Osteoblast (primary cell): ENCODE data around the gene BCL11A. TPM values are rescaled to one million over a fixed set of nuclear protein-coding genes. Genes with fewer than 3 reads are reported as not detected.

Source experiments
- DNase-seq: peaks from one replicate; pipeline ENCODE4 v3.0.0; 2011; ENCODE audit warnings: low spot score, mixed read lengths; ENCODE audit not compliant: insufficient read length; ENCODE audit errors: missing footprints
- H2AFZ ChIP-seq: 2 replicates; pipeline ENCODE4 v1.6.0; 2011; ENCODE audit warnings: mild to moderate bottlenecking, low read length
- H3K27ac ChIP-seq: 2 replicates; pipeline ENCODE4 v1.5.1; 2011; ENCODE audit warnings: mild to moderate bottlenecking, low read depth, low read length, moderate library complexity
- H3K27me3 ChIP-seq: 2 replicates; pipeline ENCODE4 v1.6.0; 2012; ENCODE audit warnings: mild to moderate bottlenecking, control low read depth, inconsistent platforms, low read length, moderate library complexity; ENCODE audit not compliant: insufficient read depth
- H3K36me3 ChIP-seq: 2 replicates; pipeline ENCODE4 v1.5.1; 2011; ENCODE audit warnings: mild to moderate bottlenecking, low read length, control low read depth, moderate library complexity; ENCODE audit not compliant: insufficient read depth
- H3K4me1 ChIP-seq: 2 replicates; pipeline ENCODE4 v1.5.1; 2011; ENCODE audit warnings: mild to moderate bottlenecking, low read length, control low read depth, moderate library complexity; ENCODE audit not compliant: insufficient read depth
- H3K4me2 ChIP-seq: 2 replicates; pipeline ENCODE4 v1.6.0; 2011; ENCODE audit warnings: mild to moderate bottlenecking, low read length; ENCODE audit not compliant: insufficient read depth
- H3K4me3 ChIP-seq: fragments of 200-600 bp; sonication (generic); 3 replicates; pipeline ENCODE4 v1.5.1; 2012; ENCODE audit warnings: mild to moderate bottlenecking, low read length, inconsistent platforms; ENCODE audit not compliant: insufficient read depth
- H3K79me2 ChIP-seq: 2 replicates; pipeline ENCODE4 v1.6.0; 2012; ENCODE audit warnings: mild to moderate bottlenecking, low read length, control low read depth, inconsistent platforms; ENCODE audit not compliant: insufficient read depth
- H3K9me3 ChIP-seq: 2 replicates; pipeline ENCODE4 v1.5.1; 2011; ENCODE audit warnings: low read depth, low read length, control low read depth
- H4K20me1 ChIP-seq: 2 replicates; pipeline ENCODE4 v1.6.0; 2012; ENCODE audit warnings: mild to moderate bottlenecking, low read length, control low read depth; ENCODE audit not compliant: insufficient read depth
- CTCF ChIP-seq: IDR thresholded peaks from 2 replicates; pipeline ENCODE4 v1.5.1; 2011; ENCODE audit warnings: mild to moderate bottlenecking, low read depth, low read length, moderate library complexity; ENCODE audit errors: extremely low read depth
- total RNA-seq: library from RNA; depleted of rRNA; stranded (reverse); fragments of >200 nt; gene quantifications from 2 replicates; pipeline ENCODE4 v1.2.3, GENCODE V29; 2012

BCL11A gene
- total RNA-seq, 1 donor = 1.4 TPM

GRCh38 chr2:60488291-60488690, 65.2 kb downstream of the BCL11A start:
- H3K4me1 ChIP-seq = peaks cover 7% of the 10 kb centered on the region
- no peaks in the 10 kb centered on the region for H4K20me1 ChIP-seq
- no peaks in the 10 kb centered on the region for H3K79me2 ChIP-seq
- H3K36me3 ChIP-seq = no peaks in the 10 kb centered on the region
- no peak for DNase-seq
- no peaks in the 10 kb centered on the region for H3K27me3 ChIP-seq
- no peak overlapping the region for H3K4me3 ChIP-seq
- H2AFZ ChIP-seq = no peak overlapping the region
- H3K9me3 ChIP-seq = no peaks in the 10 kb centered on the region
- TF ChIP-seq CTCF = no peak
- H3K4me2 ChIP-seq = no peak overlapping the region
- H3K27ac ChIP-seq = no peak overlapping the region

DNA sequence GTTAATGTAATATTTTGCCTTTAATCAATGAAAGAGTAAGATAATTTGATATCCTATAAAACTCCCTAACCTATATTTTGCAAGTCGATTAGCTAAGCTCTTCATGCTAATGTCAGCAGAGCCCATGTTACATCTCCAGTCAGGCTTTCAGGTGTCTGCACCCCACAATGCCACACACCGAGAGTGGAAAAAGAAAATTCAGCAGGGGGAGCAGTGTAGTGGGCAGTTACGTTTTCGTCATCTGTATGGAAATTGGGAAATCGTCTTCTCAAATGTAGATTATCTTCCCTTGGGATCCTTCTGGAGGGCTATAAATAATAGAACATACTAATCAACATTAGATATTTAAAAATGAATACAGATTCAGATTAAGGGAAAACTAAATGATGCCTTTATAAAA, 66.3 kb downstream of the BCL11A start:
- Histone ChIP-seq H4K20me1 (no peaks in the 10 kb centered on the region), H3K4me1 (peaks cover 7% of the 10 kb centered on the region), H3K4me3 (no peak overlapping the region), H2AFZ (no peak overlapping the region), H3K79me2 (no peaks in the 10 kb centered on the region), H3K27me3 (no peaks in the 10 kb centered on the region), H3K9me3 (no peaks in the 10 kb centered on the region), H3K36me3 (no peaks in the 10 kb centered on the region), H3K4me2 (no peak overlapping the region), H3K27ac (no peak overlapping the region)
- DNase-seq = no peak
- TF ChIP-seq CTCF = no peak

- H3K4me3 ChIP-seq = no peak overlapping the region
- peaks cover 7% of the 10 kb centered on the region for H3K4me1 ChIP-seq
- H3K27ac ChIP-seq = no peak overlapping the region
- no peaks in the 10 kb centered on the region for H4K20me1 ChIP-seq
- no peak overlapping the region for H3K4me2 ChIP-seq
- H3K36me3 ChIP-seq = no peaks in the 10 kb centered on the region
- H2AFZ ChIP-seq = no peak overlapping the region
- no peaks in the 10 kb centered on the region for H3K27me3 ChIP-seq
- TF ChIP-seq CTCF = no peak
- H3K79me2 ChIP-seq = no peaks in the 10 kb centered on the region
- no peaks in the 10 kb centered on the region for H3K9me3 ChIP-seq
- no peak for DNase-seq
Observed at GRCh38 chr2:60486551-60486950, 66.9 kb downstream of the BCL11A start.

GRCh38 chr2:60486067-60486466, 67.4 kb downstream of the BCL11A start:
- H4K20me1 ChIP-seq = no peaks in the 10 kb centered on the region
- no peak overlapping the region for H3K4me3 ChIP-seq
- no peak overlapping the region for H3K27ac ChIP-seq
- no peak overlapping the region for H3K4me2 ChIP-seq
- DNase-seq = no peak
- no peaks in the 10 kb centered on the region for H3K79me2 ChIP-seq
- peaks cover 7% of the 10 kb centered on the region for H3K4me1 ChIP-seq
- no peak overlapping the region for H2AFZ ChIP-seq
- H3K27me3 ChIP-seq = no peaks in the 10 kb centered on the region
- H3K36me3 ChIP-seq = no peaks in the 10 kb centered on the region
- H3K9me3 ChIP-seq = no peaks in the 10 kb centered on the region
- TF ChIP-seq CTCF = no peak
